ENCODE measurements around the gene ENOX1.
"Not testable (repeated sequence)": the region's sequence is repeated elsewhere in the genome, so short reads cannot be mapped to it uniquely, and the experiment has no call there.

The ENOX1 gene

GRCh38 chr13:43180036-43180660, 606.6 kb downstream of the ENOX1 start:
- no peak for DNase-seq

- DNase-seq: no peak
Observed at GRCh38 chr13:43171489-43171888, 615.3 kb downstream of the ENOX1 start.

- DNase-seq: no peak
Observed at GRCh38 chr13:43170506-43170905, 616.3 kb downstream of the ENOX1 start.

GRCh38 chr13:43168434-43168833, 618.3 kb downstream of the ENOX1 start:
- DNase-seq: not testable (repeated sequence)

GRCh38 chr13:43167731-43168130, 619.0 kb downstream of the ENOX1 start:
- DNase-seq: no peak

GRCh38 chr13:43166644-43167457, 619.9 kb downstream of the ENOX1 start:
- DNase-seq: no peak
